Stimulated activated naive CD4-positive, alpha-beta T cell treated with Interleukin-2 at 50 U/mL for 16 hours (primary cell): ENCODE measurements around the gene MAP3K9.

Source experiments
- DNase-seq: peaks from one replicate; lab custom pipeline; 2025; lab: John Stamatoyannopoulos, UW

MAP3K9 gene

GRCh38 chr14:70697701-70698100 is 111.6 kb downstream of the MAP3K9 start:
- DNase-seq: no peak

- no peak for DNase-seq
Observed at GRCh38 chr14:70696026-70696425, 113.3 kb downstream of the MAP3K9 start.

GRCh38 chr14:70692210-70692609 is 117.1 kb downstream of the MAP3K9 start:
- no peak for DNase-seq

- no peak for DNase-seq
Observed at GRCh38 chr14:70685474-70686197, 123.7 kb downstream of the MAP3K9 start.

- DNase-seq: no peak
Observed at GRCh38 chr14:70683983-70684382, 125.3 kb downstream of the MAP3K9 start.

- no peak for DNase-seq
Observed at GRCh38 chr14:70680748-70681147, 128.6 kb downstream of the MAP3K9 start.

GRCh38 chr14:70677341-70677740 is 132.0 kb downstream of the MAP3K9 start:
- DNase-seq: no peak
